HEK293 (cell line): Measurements from ENCODE around the gene UTP15.

ENCODE experiments used
- CTCF ChIP-seq: fragments of 450-650 bp; formaldehyde crosslinking; IDR thresholded peaks from 2 replicates; pipeline ENCODE4 v1.5.1; 2016; ENCODE audit warnings: missing biosample characterization, missing genetic modification characterization
- SP7 ChIP-seq: fragments of 450-650 bp; formaldehyde crosslinking; IDR thresholded peaks from 2 replicates; pipeline ENCODE4 v1.5.1; 2016; ENCODE audit warnings: missing biosample characterization, missing genetic modification characterization
- ZFP37 ChIP-seq: fragments of 450-650 bp; formaldehyde crosslinking; IDR thresholded peaks from 2 replicates; pipeline ENCODE4 v1.5.1; 2016; ENCODE audit warnings: missing biosample characterization, missing genetic modification characterization
- ZNF560 ChIP-seq: fragments of 450-650 bp; formaldehyde crosslinking; IDR thresholded peaks from 2 replicates; pipeline ENCODE4 v1.5.1; 2017; ENCODE audit warnings: missing biosample characterization, missing genetic modification characterization, borderline replicate concordance

GRCh38 chr5:73617510-73618279 lies 52.2 kb downstream of the UTP15 start:
- TF ChIP-seq CTCF (no peak), ZNF560 (no peak), ZFP37 (tag by site-specific recombination) (no peak), SP7 (tag by site-specific recombination) (no peak)
